SK-N-SH (cell line): Measurements from ENCODE around the gene AHRR. TPM values are rescaled to one million over a fixed set of nuclear protein-coding genes. Genes with fewer than 3 reads are reported as not detected.

Source experiments
- CTCF ChIA-PET: fragments of 300-600, 350-600 bp; formaldehyde crosslinking; extraction: SDS; loops from one replicate; lab custom pipeline; 2021; lab: Yijun Ruan, JAX
- POLR2A ChIA-PET: fragments of 350-600 bp; sonication (Branson Sonifier 250); formaldehyde crosslinking; extraction: SDS; loops from one replicate; lab custom pipeline; 2020; ENCODE audit warnings: antibody characterized with exemption, inconsistent platforms; lab: Yijun Ruan, JAX
- DNase-seq: peaks from one replicate; pipeline ENCODE4 v3.0.0; 2012
- H2AFZ ChIP-seq: fragments of 200-600 bp; sonication (generic); 2 replicates; pipeline ENCODE4 v1.8.1; 2016; ENCODE audit warnings: antibody characterized with exemption, mild to moderate bottlenecking, low read depth
- H3F3A ChIP-seq: fragments of 200-600 bp; sonication (generic); replicated peaks from 2 replicates; pipeline ENCODE3; 2016; ENCODE audit warnings: antibody characterized with exemption, mild to moderate bottlenecking; ENCODE audit not compliant: insufficient read depth
- H3K27ac ChIP-seq, 2 experiments: fragments of 200-500 bp in 1 of 2; fragments of 200-600 bp in 1 of 2; sonication (Bioruptor generic) in 1 of 2; sonication (generic), shearing (Covaris generic) in 1 of 2; 2 replicates each; pipeline versions ENCODE4 v1.5.1 to v1.6.1; 2014 to 2016; ENCODE audit warnings: low read depth in 2 of 2, inconsistent platforms in 1 of 2, low read length in 1 of 2, mild to moderate bottlenecking in 1 of 2, mixed read lengths in 1 of 2
- H3K27me3 ChIP-seq: fragments of 200-600 bp; sonication (generic), shearing (Covaris generic); 2 replicates; pipeline ENCODE4 v1.6.1; 2016; ENCODE audit warnings: mixed run types; ENCODE audit not compliant: insufficient read depth
- H3K36me3 ChIP-seq, 2 experiments: fragments of 200-500 bp in 1 of 2; fragments of 200-600 bp in 1 of 2; sonication (Bioruptor generic) in 1 of 2; sonication (generic) in 1 of 2; replicated peaks in 1 of 2; 2 replicates each; pipeline versions ENCODE3 to v1.5.1; 2014 to 2016; ENCODE audit warnings: low read length in 1 of 2, mild to moderate bottlenecking in 1 of 2; ENCODE audit not compliant: insufficient read depth in 2 of 2, control insufficient read depth in 1 of 2
- H3K4me1 ChIP-seq, 2 experiments: fragments of 200-500 bp in 1 of 2; fragments of 200-600 bp in 1 of 2; sonication (Bioruptor generic) in 1 of 2; sonication (generic), shearing (Covaris generic) in 1 of 2; 2 replicates each; pipeline versions ENCODE4 v1.5.1 to v1.6.1; 2014 to 2016; ENCODE audit warnings: low read depth in 1 of 2, low read length in 1 of 2, mixed run types in 1 of 2; ENCODE audit not compliant: insufficient read depth in 2 of 2, control insufficient read depth in 1 of 2
- H3K4me2 ChIP-seq: fragments of 200-600 bp; sonication (generic), shearing (Covaris generic); 2 replicates; pipeline ENCODE4 v1.6.1; 2017; ENCODE audit warnings: mixed run types
- H3K4me3 ChIP-seq, 2 experiments: fragments of 200-500 bp in 1 of 2; fragments of 200-600 bp in 1 of 2; sonication (Bioruptor generic) in 1 of 2; sonication (generic), shearing (Covaris generic) in 1 of 2; 2 replicates each; pipeline versions ENCODE4 v1.5.1 to v1.8.1; 2014 to 2016; ENCODE audit warnings: low read depth in 2 of 2, inconsistent platforms in 1 of 2, low read length in 1 of 2, mild to moderate bottlenecking in 1 of 2, mixed read lengths in 1 of 2, moderate library complexity in 1 of 2
- H3K79me2 ChIP-seq: fragments of 200-600 bp; sonication (generic); 2 replicates; pipeline ENCODE4 v1.8.1; 2017; ENCODE audit warnings: mild to moderate bottlenecking; ENCODE audit not compliant: insufficient read depth
- H3K9ac ChIP-seq: fragments of 200-600 bp; sonication (generic); 2 replicates; pipeline ENCODE4 v1.6.1; 2017; ENCODE audit warnings: mixed run types
- H3K9me2 ChIP-seq: fragments of 200-600 bp; sonication (generic); 2 replicates; pipeline ENCODE4 v1.6.1; 2017; ENCODE audit warnings: mixed run types
- H3K9me3 ChIP-seq: fragments of 200-600 bp; sonication (generic); 2 replicates; pipeline ENCODE4 v1.6.1; 2017; ENCODE audit warnings: mixed run types, mild to moderate bottlenecking, moderate library complexity
- H4K20me1 ChIP-seq: fragments of 200-600 bp; sonication (generic); 2 replicates; pipeline ENCODE4 v1.6.1; 2017; ENCODE audit warnings: mild to moderate bottlenecking, mixed run types; ENCODE audit not compliant: insufficient read depth
- ELF1 ChIP-seq: IDR thresholded peaks from 2 replicates; pipeline ENCODE4 v1.4.0; 2012
- FOXJ3 ChIP-seq: sonication (generic); formaldehyde crosslinking; IDR thresholded peaks from 2 replicates; pipeline ENCODE4 v1.5.1; 2020; ENCODE audit warnings: mild to moderate bottlenecking, missing genetic modification reagents
- FOXM1 ChIP-seq: IDR thresholded peaks from 2 replicates; pipeline ENCODE4 v1.4.0; 2012; ENCODE audit warnings: low read depth, mild to moderate bottlenecking
- IRF3 ChIP-seq: fragments of 150-350 bp; IDR thresholded peaks from 2 replicates; pipeline ENCODE4 v1.6.1; 2016; ENCODE audit warnings: mild to moderate bottlenecking, low read depth, low read length
- MAX ChIP-seq: IDR thresholded peaks from 2 replicates; pipeline ENCODE4 v1.4.0; 2012; ENCODE audit warnings: low read depth
- RAD21 ChIP-seq: IDR thresholded peaks from 2 replicates; pipeline ENCODE4 v1.6.1; 2012; ENCODE audit warnings: mild to moderate bottlenecking, low read length
- RCOR1 ChIP-seq: fragments of 150-350 bp; IDR thresholded peaks from 2 replicates; pipeline ENCODE4 v1.6.1; 2017; ENCODE audit warnings: antibody characterized with exemption, low read length
- RXRA ChIP-seq: IDR thresholded peaks from 2 replicates; pipeline ENCODE4 v1.4.0; 2012; ENCODE audit warnings: low read depth, mild to moderate bottlenecking, borderline replicate concordance
- SIN3A ChIP-seq: IDR thresholded peaks from 2 replicates; pipeline ENCODE4 v1.6.1; 2012; ENCODE audit warnings: low read depth, mild to moderate bottlenecking, low read length, moderate library complexity, borderline replicate concordance
- TAF1 ChIP-seq: IDR thresholded peaks from 2 replicates; pipeline ENCODE4 v1.6.1; 2012; ENCODE audit warnings: low read depth, mild to moderate bottlenecking, low read length, moderate library complexity, borderline replicate concordance
- TEAD4 ChIP-seq: IDR thresholded peaks from 2 replicates; pipeline ENCODE4 v1.4.0; 2012; ENCODE audit warnings: mild to moderate bottlenecking, borderline replicate concordance; ENCODE audit not compliant: insufficient read depth
- WGBS: methylation state at CpG from one replicate; pipeline ENCODE4 v1.1.6; 2017; ENCODE audit warnings: low lambda C conversion rate; 5-methylcytosine and 5-hydroxymethylcytosine counted together
- polyA plus RNA-seq, 3 experiments: library from polyadenylated mRNA; depleted of rRNA; stranded (reverse); fragments of >200 nt; gene quantifications; 2 replicates each; pipeline ENCODE4 v1.2.3, GENCODE V29; 2012
- TF ChIP-seq, protein P1 (sequence below): fragments of 200-600 bp; sonication (generic); IDR thresholded peaks from 2 replicates; pipeline ENCODE4 v1.6.1; 2017; ENCODE audit warnings: antibody characterized with exemption, mild to moderate bottlenecking, moderate library complexity

AHRR gene
- polyA plus RNA-seq, 1 of the 3 experiments (the other 2 are of a cell fraction): 0.71 TPM

GRCh38 chr5:334903-335739 is 13.6 kb downstream of the AHRR start:
- H3K27me3 ChIP-seq: no peaks in the 10 kb centered on the region
- H3F3A ChIP-seq: no peaks in the 10 kb centered on the region
- DNase-seq: no peak
- no peak overlapping the region for H3K27ac ChIP-seq
- no peaks in the 10 kb centered on the region for H3K36me3 ChIP-seq
- H3K9me3 ChIP-seq: no peaks in the 10 kb centered on the region
- H3K4me3 ChIP-seq: no peak overlapping the region
- CTCF ChIA-PET: interaction anchor here (1.8 kb wide), 1 partner anchor 96 kb away, joined by 6 read pairs; no protein-coding TSS in a partner anchor
- no peak for TF ChIP-seq SIN3A
- no peak for TF ChIP-seq RCOR1
- H3K4me1 ChIP-seq: no peaks in the 10 kb centered on the region
- no peak overlapping the region for H3K4me2 ChIP-seq
- H3K9me2 ChIP-seq: no peaks in the 10 kb centered on the region
- no peak overlapping the region for H2AFZ ChIP-seq
- no peaks in the 10 kb centered on the region for H4K20me1 ChIP-seq
- no peak overlapping the region for H3K9ac ChIP-seq
- H3K79me2 ChIP-seq: no peaks in the 10 kb centered on the region
- 62% methylated on average over 4 of the region's 5 CpGs for whole genome bisulfite sequencing
- POLR2A ChIA-PET: no interaction called here

- Histone ChIP-seq H3K4me1 (no peaks in the 10 kb centered on the region), H3K27ac (no peak overlapping the region), H3K9ac (no peak overlapping the region), H3F3A (no peaks in the 10 kb centered on the region), H3K9me3 (no peaks in the 10 kb centered on the region), H2AFZ (no peak overlapping the region), H3K36me3 (no peaks in the 10 kb centered on the region), H3K27me3 (no peaks in the 10 kb centered on the region), H3K4me3 (no peak overlapping the region), H3K4me2 (no peak overlapping the region), H4K20me1 (no peaks in the 10 kb centered on the region), H3K79me2 (no peaks in the 10 kb centered on the region), H3K9me2 (no peaks in the 10 kb centered on the region)
- TF ChIP-seq TAF1 (no peak), IRF3 (no peak), RCOR1 (no peak), ELF1 (no peak), TEAD4 (no peak)
- POLR2A ChIA-PET: no interaction called here
- WGBS: 100% methylated on average over 2 of the region's 3 CpGs
- CTCF ChIA-PET: interaction anchor here (1.8 kb wide), 1 partner anchor 95 kb away, joined by 6 read pairs; no protein-coding TSS in a partner anchor
- DNase-seq: no peak
Observed at GRCh38 chr5:335740-336038, 14.2 kb downstream of the AHRR start.

DNA sequence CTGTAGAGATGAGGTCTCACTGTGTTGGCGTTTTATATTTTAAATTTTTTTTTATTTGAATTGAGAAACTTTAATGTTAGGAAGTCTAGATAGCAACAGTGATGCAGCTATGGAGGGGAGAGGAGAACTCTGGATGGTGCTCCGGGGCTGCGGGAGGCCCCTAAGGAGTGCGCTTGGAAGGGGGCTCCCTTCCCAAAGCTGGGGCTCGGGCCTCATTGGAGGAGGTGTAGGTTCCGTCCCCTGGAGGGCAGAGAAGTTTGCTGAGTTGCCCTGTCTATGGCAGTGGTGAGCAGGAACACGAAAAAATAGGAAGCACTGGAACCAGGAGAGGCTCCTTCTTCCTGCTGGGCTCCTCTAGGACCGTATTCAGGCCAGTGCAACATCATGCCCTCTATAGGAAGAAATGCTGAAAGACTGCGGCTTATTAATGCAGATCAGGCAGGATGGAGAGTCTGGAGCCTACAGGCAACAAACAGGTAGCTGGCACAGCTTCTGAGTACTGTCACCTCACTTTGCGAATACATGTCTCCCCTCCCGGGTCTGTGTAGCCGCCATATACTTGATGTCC is 16.1 kb downstream of the AHRR start:
- peak; percentile 33 for DNase-seq
- Histone ChIP-seq H3K27me3 (no peaks in the 10 kb centered on the region), H3K36me3 (no peaks in the 10 kb centered on the region), H4K20me1 (no peaks in the 10 kb centered on the region), H3K9me2 (no peaks in the 10 kb centered on the region), H3F3A (no peaks in the 10 kb centered on the region), H2AFZ (no peak overlapping the region), H3K4me3 (no peak overlapping the region), H3K9ac (no peak overlapping the region), H3K79me2 (no peaks in the 10 kb centered on the region), H3K4me2 (no peak overlapping the region), H3K4me1 (no peaks in the 10 kb centered on the region), H3K27ac (no peak overlapping the region), H3K9me3 (no peaks in the 10 kb centered on the region)
- 74% methylated on average over 12 of the region's 12 CpGs for WGBS
- CTCF ChIA-PET: interaction anchor here (0.7 to 1.4 kb wide), 7 partner anchors 15 to 231 kb away, joined by 3 to 4 read pairs (median 3); no protein-coding TSS in a partner anchor
- no peak for TF ChIP-seq RXRA
- peak; percentile 21; the same call in 1 of the 2 replicates for TF ChIP-seq RAD21
- no peak for TF ChIP-seq FOXJ3 (CRISPR knock-in tag)
- no peak for TF ChIP-seq MAX
- no peak for TF ChIP-seq FOXM1
- TF ChIP-seq, protein P1, sequence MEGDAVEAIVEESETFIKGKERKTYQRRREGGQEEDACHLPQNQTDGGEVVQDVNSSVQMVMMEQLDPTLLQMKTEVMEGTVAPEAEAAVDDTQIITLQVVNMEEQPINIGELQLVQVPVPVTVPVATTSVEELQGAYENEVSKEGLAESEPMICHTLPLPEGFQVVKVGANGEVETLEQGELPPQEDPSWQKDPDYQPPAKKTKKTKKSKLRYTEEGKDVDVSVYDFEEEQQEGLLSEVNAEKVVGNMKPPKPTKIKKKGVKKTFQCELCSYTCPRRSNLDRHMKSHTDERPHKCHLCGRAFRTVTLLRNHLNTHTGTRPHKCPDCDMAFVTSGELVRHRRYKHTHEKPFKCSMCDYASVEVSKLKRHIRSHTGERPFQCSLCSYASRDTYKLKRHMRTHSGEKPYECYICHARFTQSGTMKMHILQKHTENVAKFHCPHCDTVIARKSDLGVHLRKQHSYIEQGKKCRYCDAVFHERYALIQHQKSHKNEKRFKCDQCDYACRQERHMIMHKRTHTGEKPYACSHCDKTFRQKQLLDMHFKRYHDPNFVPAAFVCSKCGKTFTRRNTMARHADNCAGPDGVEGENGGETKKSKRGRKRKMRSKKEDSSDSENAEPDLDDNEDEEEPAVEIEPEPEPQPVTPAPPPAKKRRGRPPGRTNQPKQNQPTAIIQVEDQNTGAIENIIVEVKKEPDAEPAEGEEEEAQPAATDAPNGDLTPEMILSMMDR: peak; percentile 48
- POLR2A ChIA-PET: no interaction called here
